Astrocyte (in vitro differentiated cells and primary cell): ENCODE data around the gene GPC3. TPM values are rescaled to one million over a fixed set of nuclear protein-coding genes. Genes with fewer than 3 reads are reported as not detected.

Experiments used
- DNase-seq: peaks from one replicate; pipeline ENCODE4 v3.0.0-alpha.2; 2010; ENCODE audit warnings: low read depth
- FAIRE-seq: peaks from 2 replicates; lab custom pipeline; 2011; peaks lifted over from hg19 to GRCh38; lab: Jason Lieb, UNC
- H2AFZ ChIP-seq: 2 replicates; pipeline ENCODE4 v1.6.0; 2012; ENCODE audit warnings: low read depth, low read length, inconsistent platforms
- H3K27ac ChIP-seq: 2 replicates; pipeline ENCODE4 v1.5.1; 2011; ENCODE audit warnings: low read depth, low read length, inconsistent platforms
- H3K27me3 ChIP-seq: 2 replicates; pipeline ENCODE4 v1.6.0; 2011; ENCODE audit warnings: low read length, inconsistent platforms; ENCODE audit not compliant: insufficient read depth
- H3K36me3 ChIP-seq: 2 replicates; pipeline ENCODE4 v1.5.1; 2011; ENCODE audit warnings: low read length, inconsistent platforms; ENCODE audit not compliant: insufficient read depth
- H3K4me1 ChIP-seq: 2 replicates; pipeline ENCODE4 v1.5.1; 2011; ENCODE audit warnings: low read length, inconsistent platforms; ENCODE audit not compliant: insufficient read depth
- H3K4me2 ChIP-seq: 2 replicates; pipeline ENCODE4 v1.6.0; 2012; ENCODE audit warnings: low read length, inconsistent platforms
- H3K4me3 ChIP-seq: 2 replicates; pipeline ENCODE4 v1.5.1; 2011; ENCODE audit warnings: low read depth, mild to moderate bottlenecking, low read length, inconsistent platforms; ENCODE audit not compliant: insufficient read depth
- H3K79me2 ChIP-seq: 2 replicates; pipeline ENCODE4 v1.6.0; 2012; ENCODE audit warnings: mild to moderate bottlenecking, low read length, inconsistent platforms; ENCODE audit not compliant: insufficient read depth
- H3K9ac ChIP-seq: 2 replicates; pipeline ENCODE4 v1.6.0; 2012; ENCODE audit warnings: mild to moderate bottlenecking, low read length, inconsistent platforms
- H3K9me3 ChIP-seq: 2 replicates; pipeline ENCODE4 v1.5.1; 2012; ENCODE audit warnings: low read depth, mild to moderate bottlenecking, low read length, inconsistent platforms; ENCODE audit not compliant: insufficient read depth
- H4K20me1 ChIP-seq: 2 replicates; pipeline ENCODE4 v1.6.0; 2012; ENCODE audit warnings: low read length, inconsistent platforms; ENCODE audit not compliant: insufficient read depth
- H3K27ac Mint-ChIP-seq: one replicate; pipeline ENCODE4 v1.8.0; 2021; ENCODE audit warnings: mild to moderate bottlenecking, mixed read lengths; ENCODE audit not compliant: unreplicated experiment
- H3K27me3 Mint-ChIP-seq: one replicate; pipeline ENCODE4 v1.8.0; 2021; ENCODE audit warnings: low read depth, mixed read lengths; ENCODE audit not compliant: unreplicated experiment
- H3K36me3 Mint-ChIP-seq: one replicate; pipeline ENCODE4 v1.8.0; 2021; ENCODE audit warnings: low read depth, mixed read lengths; ENCODE audit not compliant: unreplicated experiment
- H3K4me1 Mint-ChIP-seq: one replicate; pipeline ENCODE4 v1.8.0; 2021; ENCODE audit warnings: low read depth, mixed read lengths; ENCODE audit not compliant: unreplicated experiment
- H3K4me3 Mint-ChIP-seq: one replicate; pipeline ENCODE4 v1.8.0; 2021; ENCODE audit warnings: mild to moderate bottlenecking, moderate library complexity, mixed read lengths; ENCODE audit not compliant: unreplicated experiment
- H3K9me3 Mint-ChIP-seq: one replicate; pipeline ENCODE4 v1.8.0; 2021; ENCODE audit warnings: mild to moderate bottlenecking, mixed read lengths; ENCODE audit not compliant: unreplicated experiment
- EZH2 ChIP-seq: IDR thresholded peaks from 2 replicates; pipeline ENCODE4 v1.6.1; 2012; ENCODE audit warnings: mild to moderate bottlenecking, low read length, inconsistent platforms; ENCODE audit not compliant: insufficient read depth
- total RNA-seq: library from RNA; stranded (reverse); gene quantifications from 2 replicates; pipeline ENCODE4 v1.2.1, GENCODE V29; 2021
- TF ChIP-seq, protein P1 (sequence below): IDR thresholded peaks from 2 replicates; pipeline ENCODE4 v1.5.1; 2011; ENCODE audit warnings: low read depth, mild to moderate bottlenecking, inconsistent platforms, low read length, moderate library complexity; ENCODE audit not compliant: insufficient read depth

GPC3 gene
- total RNA-seq, 1 donor from 2014 or later = 8.2 TPM

GRCh38 chrX:134007716-134008115 lies 22.3 kb upstream of the GPC3 start:
- peaks cover 6% of the 10 kb centered on the region for H3K4me1 Mint-ChIP-seq
- no peak overlapping the region for H2AFZ ChIP-seq
- no peak overlapping the region for H3K27ac ChIP-seq
- H3K36me3 Mint-ChIP-seq = no peaks in the 10 kb centered on the region
- no peaks in the 10 kb centered on the region for H3K9me3 Mint-ChIP-seq
- H4K20me1 ChIP-seq = no peaks in the 10 kb centered on the region
- no peaks in the 10 kb centered on the region for H3K27me3 ChIP-seq
- H3K27me3 Mint-ChIP-seq = no peaks in the 10 kb centered on the region
- peak; percentile 84 for FAIRE-seq
- no peak overlapping the region for H3K9ac ChIP-seq
- H3K4me1 ChIP-seq = no peaks in the 10 kb centered on the region
- no peak overlapping the region for H3K4me3 Mint-ChIP-seq
- no peaks in the 10 kb centered on the region for H3K79me2 ChIP-seq
- H3K27ac Mint-ChIP-seq = no peak overlapping the region
- no peaks in the 10 kb centered on the region for H3K9me3 ChIP-seq
- DNase-seq = no peak
- H3K4me3 ChIP-seq = no peak overlapping the region
- no peaks in the 10 kb centered on the region for H3K36me3 ChIP-seq
- H3K4me2 ChIP-seq = no peak overlapping the region
- TF ChIP-seq EZH2 = no peak
- TF ChIP-seq, protein P1, sequence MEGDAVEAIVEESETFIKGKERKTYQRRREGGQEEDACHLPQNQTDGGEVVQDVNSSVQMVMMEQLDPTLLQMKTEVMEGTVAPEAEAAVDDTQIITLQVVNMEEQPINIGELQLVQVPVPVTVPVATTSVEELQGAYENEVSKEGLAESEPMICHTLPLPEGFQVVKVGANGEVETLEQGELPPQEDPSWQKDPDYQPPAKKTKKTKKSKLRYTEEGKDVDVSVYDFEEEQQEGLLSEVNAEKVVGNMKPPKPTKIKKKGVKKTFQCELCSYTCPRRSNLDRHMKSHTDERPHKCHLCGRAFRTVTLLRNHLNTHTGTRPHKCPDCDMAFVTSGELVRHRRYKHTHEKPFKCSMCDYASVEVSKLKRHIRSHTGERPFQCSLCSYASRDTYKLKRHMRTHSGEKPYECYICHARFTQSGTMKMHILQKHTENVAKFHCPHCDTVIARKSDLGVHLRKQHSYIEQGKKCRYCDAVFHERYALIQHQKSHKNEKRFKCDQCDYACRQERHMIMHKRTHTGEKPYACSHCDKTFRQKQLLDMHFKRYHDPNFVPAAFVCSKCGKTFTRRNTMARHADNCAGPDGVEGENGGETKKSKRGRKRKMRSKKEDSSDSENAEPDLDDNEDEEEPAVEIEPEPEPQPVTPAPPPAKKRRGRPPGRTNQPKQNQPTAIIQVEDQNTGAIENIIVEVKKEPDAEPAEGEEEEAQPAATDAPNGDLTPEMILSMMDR = no peak

GRCh38 chrX:134006484-134007161 lies 21.2 kb upstream of the GPC3 start:
- Histone ChIP-seq H3K4me1 (no peaks in the 10 kb centered on the region), H3K4me3 (no peak overlapping the region), H3K79me2 (no peaks in the 10 kb centered on the region), H3K9me3 (no peaks in the 10 kb centered on the region), H4K20me1 (no peaks in the 10 kb centered on the region), H3K4me2 (no peak overlapping the region), H2AFZ (no peak overlapping the region), H3K36me3 (no peaks in the 10 kb centered on the region), H3K9ac (no peak overlapping the region), H3K27ac (no peak overlapping the region), H3K27me3 (no peaks in the 10 kb centered on the region)
- Mint-ChIP-seq H3K27me3 (no peaks in the 10 kb centered on the region), H3K4me1 (peaks cover 6% of the 10 kb centered on the region), H3K4me3 (no peak overlapping the region), H3K9me3 (no peaks in the 10 kb centered on the region), H3K36me3 (no peaks in the 10 kb centered on the region), H3K27ac (no peak overlapping the region)
- TF ChIP-seq, protein P1 = no peak
- TF ChIP-seq EZH2 = no peak
- DNase-seq = no peak
- FAIRE-seq = peak; percentile 93

GRCh38 chrX:134004084-134004483 lies 18.7 kb upstream of the GPC3 start:
- Histone ChIP-seq H3K9ac (no peak overlapping the region), H3K9me3 (no peaks in the 10 kb centered on the region), H4K20me1 (no peaks in the 10 kb centered on the region), H3K27ac (no peak overlapping the region), H3K4me1 (no peaks in the 10 kb centered on the region), H3K27me3 (no peaks in the 10 kb centered on the region), H3K36me3 (no peaks in the 10 kb centered on the region), H3K4me3 (no peak overlapping the region), H3K4me2 (no peak overlapping the region), H2AFZ (no peak overlapping the region), H3K79me2 (no peaks in the 10 kb centered on the region)
- H3K4me3 Mint-ChIP-seq = no peak overlapping the region
- H3K4me1 Mint-ChIP-seq = peaks cover 7% of the 10 kb centered on the region
- H3K27ac Mint-ChIP-seq = peak overlapping the region; percentile 19
- no peaks in the 10 kb centered on the region for H3K27me3 Mint-ChIP-seq
- FAIRE-seq (peak; percentile 9), DNase-seq (peak; percentile 22)
- H3K9me3 Mint-ChIP-seq = no peaks in the 10 kb centered on the region
- TF ChIP-seq, protein P1 = no peak
- TF ChIP-seq EZH2 = no peak
- no peaks in the 10 kb centered on the region for H3K36me3 Mint-ChIP-seq
